ENCODE results near the gene GATAD2A.

DNA sequence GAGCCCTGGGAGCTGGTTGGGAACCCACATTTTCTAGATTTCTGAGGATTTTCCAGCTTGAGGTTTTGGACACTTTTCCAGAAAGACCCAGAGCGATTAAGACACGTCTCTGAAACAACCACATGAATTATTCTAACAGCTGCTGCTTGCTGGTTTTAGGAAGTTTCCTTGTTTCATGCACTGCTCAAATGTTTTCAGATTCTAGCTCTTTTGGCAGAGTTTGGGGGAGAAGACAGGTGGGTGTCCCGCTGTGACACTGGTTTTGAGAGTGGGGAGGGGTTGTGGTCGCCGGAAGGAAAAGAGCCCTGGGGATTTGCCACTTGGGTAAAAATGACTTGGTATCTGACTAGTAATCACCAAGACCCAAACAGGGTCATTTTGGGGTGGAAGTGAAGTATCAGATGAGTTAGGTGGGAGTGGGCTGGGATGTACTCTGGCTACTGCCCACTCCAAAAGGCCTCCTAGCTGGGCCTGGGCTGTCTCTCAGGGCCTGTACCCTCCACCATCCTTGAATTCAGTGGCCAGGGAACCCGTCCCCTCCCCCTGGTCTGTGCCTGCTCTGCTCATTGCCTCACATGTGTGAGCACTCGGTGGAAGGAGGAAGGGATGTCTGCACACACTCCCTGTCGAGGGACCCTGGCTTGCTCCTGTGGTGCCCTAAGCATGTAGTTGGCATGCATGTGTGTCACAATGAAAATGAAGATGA, 13.2 kb downstream of the GATAD2A start:
- TF ChIP-seq CTCF (IDR thresholded peaks at IDR 0.05; ENCODE audit: low read depth, low read length) (no peak), EZH2phosphoT487 (IDR thresholded peaks at IDR 0.05; ENCODE audit: low read depth) (no peak)
